ENCODE measurements around the gene AOPEP.

AOPEP gene

DNA sequence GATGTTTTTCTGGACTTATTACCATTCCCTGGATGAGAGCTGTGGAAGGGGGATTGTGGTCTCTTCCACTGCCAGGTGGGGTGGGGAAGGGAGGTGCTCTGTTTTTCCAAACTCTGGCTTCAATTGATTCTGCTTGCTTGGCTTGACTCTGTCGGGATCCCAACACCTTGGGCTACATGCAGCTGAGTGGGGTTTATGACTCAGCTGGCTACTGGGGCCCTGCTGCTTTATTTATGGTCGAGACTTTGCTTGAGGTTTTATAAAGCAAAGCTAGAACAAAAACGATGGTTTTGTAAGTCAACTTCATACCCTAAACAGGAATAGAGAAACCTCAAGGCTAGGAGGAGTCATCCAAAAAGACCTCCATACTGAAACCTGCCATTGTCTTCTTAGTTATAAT lies 76.3 kb downstream of the AOPEP start:
- TF ChIP-seq, protein P1, sequence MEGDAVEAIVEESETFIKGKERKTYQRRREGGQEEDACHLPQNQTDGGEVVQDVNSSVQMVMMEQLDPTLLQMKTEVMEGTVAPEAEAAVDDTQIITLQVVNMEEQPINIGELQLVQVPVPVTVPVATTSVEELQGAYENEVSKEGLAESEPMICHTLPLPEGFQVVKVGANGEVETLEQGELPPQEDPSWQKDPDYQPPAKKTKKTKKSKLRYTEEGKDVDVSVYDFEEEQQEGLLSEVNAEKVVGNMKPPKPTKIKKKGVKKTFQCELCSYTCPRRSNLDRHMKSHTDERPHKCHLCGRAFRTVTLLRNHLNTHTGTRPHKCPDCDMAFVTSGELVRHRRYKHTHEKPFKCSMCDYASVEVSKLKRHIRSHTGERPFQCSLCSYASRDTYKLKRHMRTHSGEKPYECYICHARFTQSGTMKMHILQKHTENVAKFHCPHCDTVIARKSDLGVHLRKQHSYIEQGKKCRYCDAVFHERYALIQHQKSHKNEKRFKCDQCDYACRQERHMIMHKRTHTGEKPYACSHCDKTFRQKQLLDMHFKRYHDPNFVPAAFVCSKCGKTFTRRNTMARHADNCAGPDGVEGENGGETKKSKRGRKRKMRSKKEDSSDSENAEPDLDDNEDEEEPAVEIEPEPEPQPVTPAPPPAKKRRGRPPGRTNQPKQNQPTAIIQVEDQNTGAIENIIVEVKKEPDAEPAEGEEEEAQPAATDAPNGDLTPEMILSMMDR (IDR thresholded peaks at IDR 0.05; ENCODE audit: borderline replicate concordance, control extremely low read depth, extremely low read depth, insufficient read depth, missing control alignments), result no peak
- DNase-seq (ENCODE audit: low spot score), result peak; percentile 57
- in situ Hi-C loops (cut with MboI; ENCODE audit: low sequenced_read_pairs, unreplicated experiment), result no loop called here

- in situ Hi-C loops (cut with MboI; ENCODE audit: low sequenced_read_pairs, unreplicated experiment), result no loop called here
- TF ChIP-seq, protein P1 (IDR thresholded peaks at IDR 0.05; ENCODE audit: borderline replicate concordance, control extremely low read depth, extremely low read depth, insufficient read depth, missing control alignments), result no peak
- no peak for DNase-seq (ENCODE audit: low spot score)
These were observed 77.8 kb downstream of the AOPEP start for GRCh38 chr9:94804316-94804715.

GRCh38 chr9:94805051-94805489 lies 78.6 kb downstream of the AOPEP start:
- in situ Hi-C loops (cut with MboI; ENCODE audit: low sequenced_read_pairs, unreplicated experiment), result no loop called here
- DNase-seq (ENCODE audit: low spot score), result no peak
- TF ChIP-seq, protein P1 (IDR thresholded peaks at IDR 0.05; ENCODE audit: borderline replicate concordance, control extremely low read depth, extremely low read depth, insufficient read depth, missing control alignments), result no peak

GRCh38 chr9:94805585-94805984 lies 79.1 kb downstream of the AOPEP start:
- no peak for DNase-seq (ENCODE audit: low spot score)
- in situ Hi-C loops (cut with MboI; ENCODE audit: low sequenced_read_pairs, unreplicated experiment), result no loop called here
- TF ChIP-seq, protein P1 (IDR thresholded peaks at IDR 0.05; ENCODE audit: borderline replicate concordance, control extremely low read depth, extremely low read depth, insufficient read depth, missing control alignments), result no peak

DNA sequence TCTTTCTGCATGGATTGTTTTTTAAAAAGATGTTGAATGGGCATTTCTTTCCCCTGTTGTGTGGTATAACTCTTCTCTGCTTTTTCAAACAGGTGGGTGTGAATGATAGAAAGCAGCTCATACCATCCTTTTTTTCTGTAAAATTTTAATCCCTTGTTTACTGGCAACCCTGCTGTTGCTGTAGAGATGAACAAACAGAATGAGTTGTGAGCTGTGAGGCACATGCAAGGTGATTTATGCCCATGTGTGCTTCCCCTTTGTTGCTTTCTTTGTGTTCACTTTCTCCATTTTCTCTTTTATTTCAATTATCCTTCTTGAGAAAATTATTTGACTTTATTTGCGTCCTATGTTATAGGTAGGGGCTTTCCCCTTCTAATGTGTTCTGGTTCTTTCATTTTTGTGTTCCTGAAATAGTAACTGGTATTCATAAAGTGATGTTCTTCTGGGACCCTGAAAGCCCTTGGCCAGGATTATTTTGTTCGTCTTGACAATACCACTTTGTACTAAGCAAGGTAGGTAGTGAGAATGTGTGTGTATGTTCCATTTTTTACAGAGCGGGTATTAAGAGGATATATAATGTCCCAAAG lies 79.9 kb downstream of the AOPEP start:
- no peak for DNase-seq (ENCODE audit: low spot score)
- in situ Hi-C loops (cut with MboI; ENCODE audit: low sequenced_read_pairs, unreplicated experiment), result no loop called here
- TF ChIP-seq, protein P1 (IDR thresholded peaks at IDR 0.05; ENCODE audit: borderline replicate concordance, control extremely low read depth, extremely low read depth, insufficient read depth, missing control alignments), result no peak

- DNase-seq (ENCODE audit: low spot score), result no peak
- TF ChIP-seq, protein P1 (IDR thresholded peaks at IDR 0.05; ENCODE audit: borderline replicate concordance, control extremely low read depth, extremely low read depth, insufficient read depth, missing control alignments), result no peak
- in situ Hi-C loops (cut with MboI; ENCODE audit: low sequenced_read_pairs, unreplicated experiment), result no loop called here
These were observed 81.1 kb downstream of the AOPEP start for GRCh38 chr9:94807556-94807955.
